Stimulated activated CD8-positive, alpha-beta memory T cell treated with anti-CD3 and anti-CD28 coated beads, Interleukin-15, amount 100 ng/mL, for 24 hours (primary cell): Measurements from ENCODE around the gene AGAP1.
"Not testable (repeated sequence)": the region's sequence is repeated elsewhere in the genome, so short reads cannot be mapped to it uniquely, and the experiment has no call there.

Experiments used
- DNase-seq: peaks from one replicate; pipeline ENCODE4 v3.0.0-alpha.2; 2020; ENCODE audit warnings: low read depth

AGAP1 gene

DNA sequence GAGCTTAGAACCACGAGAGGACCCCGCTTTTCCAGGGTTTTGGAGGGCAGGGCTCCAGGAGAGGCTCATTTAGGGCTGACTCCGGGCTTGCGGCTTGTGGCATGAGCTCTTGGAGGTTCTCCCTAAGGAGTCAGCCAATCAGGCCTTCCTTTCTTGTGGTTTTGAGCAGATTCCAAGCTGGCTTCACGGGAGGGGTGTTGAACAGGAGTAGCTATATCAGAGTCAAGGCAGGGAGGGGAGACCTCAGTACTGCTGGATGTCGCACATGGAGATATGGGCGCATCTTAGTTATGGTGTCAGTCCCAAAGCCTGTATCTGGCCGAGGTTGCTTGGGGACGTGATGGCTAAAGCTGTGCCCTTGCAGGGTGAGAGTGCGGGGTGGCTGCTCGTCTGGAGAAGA is 98.6 kb downstream of the AGAP1 start:
- DNase-seq = no peak

DNA sequence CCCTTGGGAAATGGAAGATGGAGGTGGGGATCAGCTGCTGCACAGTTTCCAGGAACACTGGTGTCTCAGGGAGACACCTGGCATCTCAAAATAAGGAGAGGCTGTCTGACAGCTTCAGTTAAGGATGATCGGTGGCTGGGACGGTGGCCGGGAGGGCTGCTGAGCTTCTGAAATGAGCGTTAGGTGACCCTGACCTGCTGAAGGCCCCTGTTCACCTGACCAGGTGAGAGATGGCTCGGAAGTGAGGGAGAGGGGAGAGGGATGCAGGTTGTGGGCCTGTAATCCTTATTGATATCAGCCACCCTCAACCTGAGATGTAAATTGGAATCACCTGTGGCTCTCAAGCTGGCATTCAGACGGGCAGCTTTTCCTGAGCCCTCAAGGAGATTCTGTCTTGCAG is 99.0 kb downstream of the AGAP1 start:
- no peak for DNase-seq

DNA sequence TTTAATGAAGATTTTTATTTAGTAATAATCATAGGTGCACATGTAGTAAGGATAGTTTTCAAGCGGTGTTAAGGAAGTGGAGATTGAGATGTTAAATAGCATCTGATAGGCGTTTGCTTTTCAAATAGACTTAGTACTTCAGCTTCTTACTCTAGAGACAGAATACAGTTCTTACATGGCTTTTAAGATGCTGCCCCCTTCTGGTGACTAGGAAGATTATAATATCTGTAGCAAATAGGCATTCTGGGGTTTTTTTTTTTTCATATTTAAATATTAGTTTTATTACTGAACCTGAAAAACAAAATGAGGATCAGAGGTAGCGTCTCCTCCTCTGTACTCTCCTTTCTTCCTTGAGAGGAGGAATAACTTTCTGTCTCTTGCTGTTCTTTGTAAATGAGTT is 100.2 kb downstream of the AGAP1 start:
- DNase-seq = no peak

DNA sequence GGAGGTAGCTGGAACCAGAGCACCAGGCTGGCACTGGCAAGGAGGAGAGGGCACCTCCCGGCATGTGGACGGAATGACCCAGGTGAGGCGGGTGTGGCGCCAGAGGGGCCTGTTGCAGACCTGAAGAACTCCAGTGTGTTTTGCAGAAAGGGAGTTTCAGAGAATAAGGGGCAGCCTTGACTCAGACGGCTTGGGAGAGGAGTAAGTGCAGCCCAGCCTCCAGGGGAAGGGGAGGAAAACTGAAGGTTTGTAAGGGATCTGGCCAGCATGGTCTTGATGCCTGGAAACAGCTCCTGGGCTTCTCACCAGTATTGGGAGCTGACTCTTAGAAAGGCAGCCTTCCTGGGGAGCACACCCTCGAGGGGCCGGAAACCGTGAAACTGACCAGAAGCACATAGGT is 101.1 kb downstream of the AGAP1 start:
- DNase-seq = no peak

DNA sequence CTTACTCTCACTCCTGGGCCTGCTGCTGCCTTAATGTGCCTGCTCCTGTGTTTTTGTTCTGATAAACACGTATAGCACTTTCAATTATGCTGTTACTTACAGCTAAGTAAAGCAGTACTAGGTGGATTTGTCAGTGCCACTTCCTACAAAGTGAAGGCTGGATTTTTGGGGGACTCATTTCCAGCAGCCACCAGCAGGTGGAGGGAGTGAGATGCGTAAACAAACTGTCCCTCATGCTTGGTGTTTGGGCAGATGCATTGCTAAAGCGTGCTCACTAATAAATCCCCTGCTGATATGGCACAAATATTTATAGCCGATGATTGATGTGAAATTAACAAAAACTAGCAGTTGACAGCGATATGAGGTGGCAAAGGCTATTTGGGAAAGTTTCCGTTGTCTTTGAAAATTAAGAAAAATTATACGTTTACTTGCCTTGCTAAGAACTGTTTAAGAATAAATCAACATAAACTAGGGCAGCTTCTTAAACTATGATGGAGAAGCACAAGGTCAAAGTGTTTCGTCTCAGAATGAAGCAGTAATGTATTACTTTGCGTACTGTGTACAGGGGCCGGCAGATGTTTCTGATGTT is 101.7 kb downstream of the AGAP1 start:
- DNase-seq = no peak

DNA sequence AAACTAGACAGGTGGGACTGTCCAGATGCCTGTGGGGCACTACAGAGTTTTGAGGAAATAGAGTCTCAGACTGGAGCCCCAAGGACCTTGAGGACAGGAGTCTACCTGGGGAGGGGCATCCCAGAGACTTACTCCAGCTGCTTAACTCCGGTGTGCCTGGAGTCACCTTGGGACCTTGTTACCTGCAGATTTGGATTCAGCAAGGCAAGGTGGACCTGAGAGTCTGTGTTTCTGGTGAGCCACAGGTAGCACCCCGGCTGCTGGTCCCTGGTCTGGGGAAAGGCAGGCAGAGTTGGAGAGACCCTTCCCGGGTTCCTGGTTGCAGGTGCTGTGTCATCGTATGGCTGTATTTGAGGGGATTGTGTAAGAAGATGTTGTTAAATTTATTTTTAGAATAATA is 102.4 kb downstream of the AGAP1 start:
- no peak for DNase-seq

DNA sequence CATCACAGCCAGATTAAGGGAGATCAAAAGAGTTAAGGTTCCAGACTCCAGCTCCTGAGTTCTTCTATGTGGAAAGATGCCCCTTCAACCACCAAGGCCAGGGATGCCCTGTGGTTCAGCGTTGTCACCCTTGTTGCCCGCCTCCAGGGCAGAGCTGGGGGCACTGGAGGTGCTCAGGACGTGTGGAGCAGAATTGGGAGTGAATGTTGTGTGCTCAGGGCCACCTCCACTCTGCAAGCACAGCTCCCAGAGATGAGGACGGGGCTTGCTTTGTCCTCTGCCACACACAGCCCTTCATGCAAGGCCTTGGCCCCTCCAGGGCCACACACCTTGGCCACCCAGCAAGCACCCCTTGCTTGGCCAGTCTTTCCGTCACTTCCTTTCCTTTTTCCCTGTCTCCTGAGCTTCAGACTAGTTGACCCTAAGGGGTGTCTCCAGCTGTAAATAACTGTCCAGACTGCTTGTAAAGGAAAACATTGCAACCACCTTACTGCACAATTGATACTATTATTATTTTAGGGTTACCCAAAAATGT is 103.3 kb downstream of the AGAP1 start:
- DNase-seq = no peak

DNA sequence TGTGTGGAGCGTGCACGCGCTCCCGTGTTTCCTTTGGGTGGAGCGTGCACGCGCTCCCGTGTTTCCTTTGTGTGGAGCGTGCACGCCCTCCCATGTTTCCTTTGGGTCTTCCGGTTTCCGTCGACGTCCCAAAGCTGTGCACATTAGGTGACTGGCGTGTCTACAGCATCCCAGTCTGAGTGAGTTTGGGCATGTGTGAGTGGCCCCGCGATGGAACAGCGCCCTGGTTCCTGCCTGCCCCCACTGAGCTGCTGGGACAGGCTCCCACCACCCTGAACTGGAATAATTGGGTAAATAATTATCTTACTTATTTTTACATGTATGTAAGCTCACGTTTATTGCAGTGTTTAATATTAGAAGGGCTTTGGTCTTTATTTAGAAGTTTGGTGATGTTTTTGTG is 104.2 kb downstream of the AGAP1 start:
- DNase-seq = no peak

DNA sequence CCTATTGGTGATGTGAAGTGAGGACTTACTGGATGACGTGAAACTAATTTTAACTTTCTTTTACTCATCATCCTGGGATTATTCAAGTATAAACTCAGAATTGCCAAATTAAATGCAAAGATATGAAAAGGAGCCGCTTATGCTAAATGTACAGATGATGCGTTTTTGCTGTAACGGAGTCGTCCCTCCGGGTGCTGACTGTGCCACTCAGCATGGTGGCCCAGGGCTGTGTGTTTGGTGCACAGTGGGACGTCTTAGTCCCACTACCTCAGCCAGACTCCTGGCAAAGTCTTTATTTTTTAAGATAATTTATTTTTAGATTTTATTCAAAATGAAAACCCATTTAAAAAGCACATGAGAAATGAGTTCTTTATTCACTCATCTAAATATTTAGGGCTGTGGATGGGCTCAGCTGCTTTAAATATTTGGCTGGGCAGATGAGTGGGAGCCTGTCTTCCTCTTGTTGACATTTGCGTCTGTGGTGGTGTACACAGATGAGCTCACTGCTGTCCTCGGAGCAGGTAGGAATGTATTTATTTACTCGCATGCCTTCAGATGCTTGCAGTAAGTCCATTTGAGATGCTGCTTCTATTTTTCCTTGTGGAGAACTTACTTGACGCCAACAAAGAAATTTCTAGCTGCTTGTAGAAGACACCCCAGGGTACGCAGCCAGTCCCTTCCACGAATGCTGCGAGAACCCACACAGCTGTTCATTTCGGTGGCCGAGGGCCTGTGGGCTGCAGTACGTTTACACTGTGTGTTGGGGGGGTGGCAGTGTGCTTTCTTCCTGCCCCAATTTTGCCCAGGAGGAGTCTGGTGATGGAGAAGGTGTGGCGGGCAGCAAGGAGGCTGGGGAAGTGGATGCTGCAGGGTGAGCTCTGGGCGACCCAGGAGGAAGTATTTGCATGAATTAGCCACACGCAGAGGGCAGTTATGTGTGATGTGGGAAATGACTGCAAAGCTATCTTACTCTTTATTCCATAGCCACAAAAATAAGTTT is 105.0 kb downstream of the AGAP1 start:
- DNase-seq = no peak

DNA sequence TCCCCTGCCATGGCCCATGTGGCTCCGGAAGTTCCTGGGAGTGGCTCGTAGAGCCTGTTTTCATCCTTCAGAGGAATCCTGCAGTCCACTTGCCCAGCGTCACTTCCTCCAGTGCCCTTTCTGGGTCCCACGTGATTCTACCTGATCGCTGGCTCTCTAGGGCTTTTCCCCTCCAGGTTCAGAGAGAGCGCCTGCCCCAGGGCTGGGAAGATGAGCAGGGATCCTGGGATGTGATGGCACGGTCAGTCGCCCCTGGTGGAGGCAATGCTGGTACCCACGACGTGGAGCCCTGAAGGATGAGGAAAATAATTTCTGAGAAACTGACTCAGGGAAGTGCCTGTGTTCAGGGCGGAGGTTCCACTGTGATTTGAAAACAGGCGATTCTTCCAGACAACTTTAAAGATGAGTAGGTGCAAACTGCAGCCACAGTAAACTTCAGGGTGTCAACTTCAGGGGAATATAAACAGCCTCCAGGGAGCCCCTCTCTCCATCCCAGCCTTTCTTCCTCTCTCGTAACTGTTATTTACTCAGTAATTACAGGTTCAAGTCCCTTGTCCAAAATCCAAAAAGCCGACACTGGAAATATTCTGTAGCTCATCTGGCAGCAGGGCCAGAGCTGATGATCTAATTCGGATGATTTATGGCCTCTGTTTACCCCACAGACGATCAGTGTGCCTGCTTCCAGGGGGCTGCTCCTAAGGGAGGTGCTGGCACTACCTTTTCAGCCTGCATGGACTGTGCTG is 105.9 kb downstream of the AGAP1 start:
- no peak for DNase-seq

DNA sequence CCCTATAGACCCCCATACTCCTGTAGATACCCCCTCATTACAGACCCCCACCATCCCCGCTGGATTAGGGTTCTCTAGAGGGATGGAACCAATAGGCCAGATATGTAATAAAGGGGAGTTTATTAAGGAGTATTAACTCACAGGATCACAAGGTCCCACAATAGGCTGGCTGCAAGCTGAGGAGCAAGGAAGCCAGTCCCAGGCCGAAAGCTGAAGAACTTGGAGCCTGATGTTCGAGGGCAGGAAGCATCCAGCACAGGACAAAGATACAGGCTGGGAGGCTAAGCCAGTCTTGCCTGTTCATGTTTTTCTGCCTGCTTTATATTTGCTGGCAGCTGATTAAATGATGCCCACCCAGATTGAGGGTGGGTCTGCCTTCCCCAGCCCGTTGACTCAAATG is 106.6 kb downstream of the AGAP1 start:
- DNase-seq = no peak

DNA sequence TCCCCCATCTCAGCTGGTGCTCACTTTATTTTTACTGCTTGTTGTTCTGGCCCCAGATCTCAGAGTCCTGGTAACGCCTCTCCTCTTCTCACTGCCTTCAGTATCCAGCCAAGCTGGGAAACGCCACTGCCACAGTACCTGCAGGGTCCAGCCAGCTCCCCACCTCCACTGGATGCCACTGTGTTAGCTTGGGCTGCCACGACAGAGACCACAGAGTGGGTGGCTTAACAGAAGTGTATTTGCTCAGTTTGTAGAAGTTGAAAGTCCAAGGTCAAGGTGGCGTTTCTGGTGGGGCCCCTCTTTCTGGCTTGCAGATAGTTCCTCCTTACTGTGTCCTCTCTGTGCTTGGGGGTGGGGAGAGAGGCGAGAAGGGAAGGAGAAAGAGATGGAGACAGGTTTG is 107.1 kb downstream of the AGAP1 start:
- no peak for DNase-seq

DNA sequence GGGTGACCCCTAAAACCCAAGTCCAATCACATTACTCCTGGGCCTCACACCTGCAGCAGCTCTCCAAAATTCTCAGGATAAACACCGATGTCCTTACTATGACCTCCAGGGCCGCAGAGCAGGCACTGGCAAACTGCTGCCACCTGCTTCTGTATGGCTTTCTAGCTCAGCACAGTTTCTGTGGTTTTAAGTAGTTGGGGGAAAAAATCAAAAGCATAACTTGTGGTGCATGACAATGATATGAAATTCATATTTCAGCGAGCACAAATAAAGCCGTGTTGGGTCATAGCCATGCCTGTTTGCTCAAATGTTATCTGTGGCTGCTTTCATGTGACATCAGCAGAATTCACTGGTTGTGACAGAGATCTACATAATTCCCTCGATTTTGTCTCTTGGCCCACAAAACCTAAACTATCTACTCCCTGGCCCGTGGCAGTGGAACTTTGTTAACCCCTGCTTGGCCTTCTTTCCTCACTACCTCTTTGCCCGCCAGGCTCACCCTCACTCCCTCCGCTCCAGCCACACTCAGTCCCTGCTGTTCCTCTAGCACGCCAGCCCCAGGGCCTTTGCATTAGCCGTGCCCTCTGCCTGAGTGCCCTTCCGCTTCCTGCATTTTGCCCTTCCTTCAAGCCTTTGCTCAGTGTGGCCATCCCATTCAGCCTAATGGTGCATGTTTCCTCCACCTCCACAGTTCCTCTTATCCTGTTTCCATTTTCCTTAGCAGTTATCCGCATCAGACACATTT is 108.3 kb downstream of the AGAP1 start:
- no peak for DNase-seq

DNA sequence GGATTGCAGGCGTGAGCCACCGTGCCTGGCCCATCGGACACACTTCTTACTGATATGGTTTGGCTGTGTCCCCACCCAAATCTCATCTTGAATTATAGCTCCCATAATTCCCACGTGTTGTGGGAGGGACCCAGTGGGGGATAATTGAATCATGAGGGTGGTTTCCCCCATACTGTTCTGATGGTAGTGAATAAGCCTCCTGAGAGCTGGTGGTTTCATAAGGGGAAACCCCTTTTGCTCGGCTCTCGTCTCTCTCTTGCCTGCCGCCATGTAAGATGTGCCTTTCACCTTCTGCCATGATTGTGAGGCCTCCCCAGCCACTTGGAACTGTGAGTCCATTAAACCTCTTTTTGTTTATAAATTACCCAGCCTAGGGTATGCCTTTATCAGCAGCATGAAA is 109.1 kb downstream of the AGAP1 start:
- DNase-seq = not testable (repeated sequence)

DNA sequence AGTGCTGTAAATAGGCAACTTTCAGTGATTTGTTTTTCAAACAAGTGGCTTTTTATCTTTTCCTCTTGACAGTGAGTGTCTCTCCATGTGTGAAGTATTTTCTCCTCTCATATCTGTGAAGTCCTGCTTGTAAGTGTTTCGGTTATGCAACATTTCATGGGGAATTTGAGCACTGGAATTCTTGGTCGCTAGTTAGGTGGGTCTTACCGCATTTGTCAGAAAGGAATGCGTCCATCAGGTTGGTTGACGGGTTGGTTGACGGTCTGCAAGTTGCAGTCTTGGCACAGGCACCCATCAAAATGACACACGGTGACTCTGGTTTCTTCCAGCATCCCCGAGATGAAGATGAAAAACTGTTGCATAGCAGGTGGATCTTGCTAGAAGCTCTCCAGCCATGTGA is 109.8 kb downstream of the AGAP1 start:
- no peak for DNase-seq

DNA sequence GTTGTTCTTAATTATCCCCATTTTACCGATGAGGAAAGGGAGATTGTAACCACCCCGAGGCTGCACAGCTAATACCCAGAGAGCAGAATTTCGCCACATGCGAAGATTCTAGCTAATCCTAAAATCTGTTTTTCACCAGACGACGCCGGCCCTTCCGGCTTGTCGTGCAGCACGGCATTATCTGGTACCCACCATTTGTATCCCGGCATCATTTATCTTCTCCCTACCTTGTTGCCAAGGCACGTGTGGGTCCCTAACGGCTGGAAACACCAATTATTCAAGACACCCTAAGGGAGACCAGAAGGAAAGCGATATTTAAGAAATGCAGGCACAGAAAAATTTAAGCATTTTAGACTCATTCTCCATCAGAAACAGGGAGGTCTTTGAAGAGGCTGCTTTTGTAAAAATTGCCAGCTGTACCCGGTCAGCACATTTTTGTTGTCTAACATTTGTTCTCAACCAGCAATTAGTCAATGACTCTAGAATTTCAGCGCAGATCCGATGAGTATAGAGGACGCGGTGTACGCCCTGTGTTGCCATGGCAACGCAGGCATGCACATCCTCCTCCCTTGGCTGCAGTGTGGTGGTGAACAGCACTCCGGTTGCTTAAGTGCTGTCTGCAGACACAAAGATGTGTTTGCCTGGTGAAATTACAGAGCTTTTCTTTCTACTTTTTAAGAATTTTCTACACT is 111.6 kb downstream of the AGAP1 start:
- DNase-seq = no peak

DNA sequence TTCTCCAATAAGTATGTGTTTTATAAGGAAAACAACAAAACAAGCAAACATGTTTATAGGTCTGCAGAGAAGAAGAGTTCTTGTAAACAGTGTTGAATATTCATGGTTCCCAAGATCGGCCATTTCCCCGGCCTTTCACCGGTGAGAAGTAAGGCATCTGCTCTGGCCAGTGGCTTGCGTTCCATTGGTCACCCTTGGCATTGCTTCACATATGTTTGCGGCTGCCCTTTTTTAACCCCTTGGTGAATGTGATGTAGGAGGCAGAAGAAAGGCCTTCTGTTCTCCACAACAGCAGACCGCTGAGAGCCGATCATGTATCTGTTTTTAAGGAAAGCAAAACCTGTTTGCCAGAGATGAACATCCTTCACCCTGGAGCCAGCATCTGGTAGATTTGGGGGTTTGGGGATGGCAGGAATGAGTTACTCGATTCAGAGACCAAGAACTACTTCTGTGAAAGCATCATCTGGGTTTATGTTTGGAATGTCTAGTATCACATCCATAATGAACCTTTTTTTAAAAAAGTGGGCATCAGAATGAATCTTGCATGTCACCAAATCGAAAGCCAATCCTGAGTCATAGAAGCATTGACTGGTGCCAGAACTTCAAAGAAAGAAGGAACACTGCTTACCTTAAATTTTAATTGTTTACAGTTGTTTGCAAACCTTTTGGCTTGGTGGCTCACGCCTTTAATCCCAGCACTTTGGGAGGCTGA is 112.3 kb downstream of the AGAP1 start:
- DNase-seq = no peak

DNA sequence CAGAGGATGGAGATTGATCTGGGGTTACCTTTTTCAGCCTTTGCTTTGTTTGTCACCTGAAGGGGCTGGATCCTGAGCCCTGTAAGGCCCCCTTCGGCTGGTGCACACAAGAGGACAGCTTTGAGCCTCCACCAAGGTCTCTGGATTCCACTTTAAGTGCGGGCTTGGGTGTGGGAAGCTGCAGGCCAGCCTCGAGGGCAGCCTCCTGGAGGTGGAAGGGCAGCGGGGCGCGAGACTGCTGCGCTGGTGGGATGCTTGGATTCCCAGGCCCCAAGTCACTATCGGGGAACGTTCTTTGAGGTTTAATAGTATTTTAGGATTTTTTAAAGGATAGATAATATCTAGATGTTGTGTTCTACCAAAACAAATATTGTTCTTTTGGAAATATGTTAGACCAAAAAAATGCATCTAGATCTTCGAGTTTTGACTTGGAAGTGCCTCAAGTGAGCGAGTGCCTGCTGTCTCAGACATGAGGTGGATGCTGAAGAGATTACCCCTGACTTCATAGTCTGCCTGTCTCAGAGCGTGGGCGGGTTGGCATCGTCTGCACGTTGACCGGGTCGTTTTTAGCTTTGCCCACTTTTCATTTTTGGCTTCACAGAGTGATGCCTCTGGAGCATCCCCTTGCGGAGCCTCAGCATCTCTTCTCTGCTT is 113.8 kb downstream of the AGAP1 start:
- DNase-seq = no peak

DNA sequence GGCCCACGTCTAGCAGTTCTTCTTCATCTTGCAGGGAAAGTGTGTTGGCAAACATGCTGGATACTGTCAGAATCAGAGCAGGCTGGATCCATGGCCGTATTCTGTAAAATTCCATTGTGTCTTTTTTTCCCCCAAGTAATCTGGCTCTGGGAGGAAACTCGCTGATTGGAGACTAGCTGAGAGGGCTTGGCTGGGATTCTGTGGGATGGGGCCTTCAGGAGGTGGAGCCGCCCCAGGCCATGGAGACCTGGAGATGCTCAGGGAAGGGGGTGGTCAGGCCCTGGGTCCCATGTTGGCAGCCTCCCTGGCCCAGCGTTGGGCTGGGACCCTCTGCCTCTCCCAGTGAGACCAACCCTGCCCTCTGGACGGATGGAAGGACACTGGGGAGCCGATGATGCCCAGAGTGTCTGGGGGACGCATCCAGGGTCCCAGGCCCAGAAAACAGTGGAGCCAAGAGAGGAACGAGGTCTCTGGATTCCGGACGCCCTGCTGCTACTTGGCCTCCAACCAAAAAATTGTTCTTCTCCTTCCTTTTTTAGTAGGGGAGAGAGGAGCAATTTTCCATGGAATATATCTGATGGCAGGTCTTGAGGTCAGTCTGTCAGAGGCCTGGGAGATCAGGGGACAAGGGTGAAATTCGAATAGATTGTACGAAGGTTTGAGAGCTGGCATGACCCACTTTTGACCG is 114.5 kb downstream of the AGAP1 start:
- DNase-seq = no peak

DNA sequence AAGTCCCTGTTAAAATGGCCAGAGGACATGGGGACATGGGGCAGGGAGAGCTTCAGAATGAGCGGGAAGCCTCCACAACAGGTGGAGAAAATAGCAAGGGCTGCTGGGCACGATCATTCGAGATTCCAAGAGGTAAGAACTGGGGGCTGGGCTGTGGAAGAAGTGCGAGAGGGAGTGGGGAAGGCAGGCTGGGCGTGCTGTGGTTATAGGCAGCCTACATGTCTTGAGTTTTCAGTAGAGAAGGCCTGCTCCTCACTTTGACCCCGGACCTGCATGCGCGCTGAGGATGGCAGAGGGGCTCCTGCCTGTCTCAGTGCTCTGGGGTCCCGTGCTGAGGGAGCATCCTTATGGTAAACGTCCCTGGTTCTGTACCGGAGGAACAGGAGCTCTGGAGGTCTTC is 115.5 kb downstream of the AGAP1 start:
- DNase-seq = no peak
